SU-DHL-6 (cell line): Measurements from ENCODE around the gene CTR9.
"Not testable (repeated sequence)": the region's sequence is repeated elsewhere in the genome, so short reads cannot be mapped to it uniquely, and the experiment has no call there.

Source experiments
- CTCF ChIP-seq: fragments of 200-600 bp; sonication (generic); IDR thresholded peaks from one replicate; pipeline ENCODE4 v1.5.1; 2017; ENCODE audit warnings: antibody characterized with exemption, mild to moderate bottlenecking, low read length, moderate library complexity; ENCODE audit not compliant: insufficient read depth, poor library complexity, severe bottlenecking
- EZH2phosphoT487 ChIP-seq: fragments of 200-600 bp; sonication (generic), shearing (Covaris generic); conservative IDR thresholded peaks from 2 replicates; pipeline ENCODE4 v1.6.1; 2018; ENCODE audit warnings: mild to moderate bottlenecking, antibody characterized with exemption, low read length, moderate library complexity, mixed read lengths

DNA sequence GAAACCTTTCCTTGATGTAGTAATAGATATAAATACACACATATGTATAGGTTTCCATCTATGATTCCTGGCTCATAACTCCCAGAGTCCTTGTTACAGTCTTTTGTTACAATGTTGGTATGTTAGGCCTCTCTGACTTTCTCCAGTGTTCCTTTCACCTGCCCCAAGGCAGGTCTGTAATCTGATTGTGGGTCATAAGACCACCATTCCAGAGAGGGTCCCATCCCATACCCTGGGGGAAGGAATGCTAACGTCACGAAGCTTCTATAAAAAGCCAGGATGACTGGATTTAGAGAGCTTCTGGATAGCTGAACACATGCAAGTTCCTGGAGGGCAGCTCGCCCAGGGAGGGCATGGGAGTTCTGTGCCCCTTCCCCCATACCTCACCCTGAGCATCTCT, 71.4 kb downstream of the CTR9 start:
- TF ChIP-seq CTCF, EZH2phosphoT487: not testable (repeated sequence)
